Measurements from ENCODE around the gene BNIP3.

Gene BNIP3

GRCh38 chr10:131974034-131974817 lies 7.5 kb downstream of the BNIP3 start:
- H3K9me3 ChIP-seq (ENCODE audit: insufficient read depth, low read length) = no peaks in the 10 kb centered on the region
- peaks cover 41% of the 10 kb centered on the region for H3K79me2 ChIP-seq (ENCODE audit: low read length)
- H2AFZ ChIP-seq (ENCODE audit: low read depth, low read length) = no peak overlapping the region
- no peak overlapping the region for H3K4me3 ChIP-seq (ENCODE audit: low read length)
- no peaks in the 10 kb centered on the region for H3K27me3 ChIP-seq (ENCODE audit: low read depth, low read length)
- no peak overlapping the region for H3K9ac ChIP-seq (ENCODE audit: low read length)
- no peaks in the 10 kb centered on the region for H3K36me3 ChIP-seq (replicated peaks; ENCODE audit: low read depth, low read length)
- TF ChIP-seq CTCF (IDR thresholded peaks at IDR 0.05; ENCODE audit: low read depth, low read length) (no peak), EZH2phosphoT487 (IDR thresholded peaks at IDR 0.05; ENCODE audit: low read depth) (no peak)
- H3K4me2 ChIP-seq (ENCODE audit: low read length) = no peak overlapping the region
- H3K4me1 ChIP-seq (ENCODE audit: low read length) = no peaks in the 10 kb centered on the region
- H4K20me1 ChIP-seq (ENCODE audit: insufficient read depth, low read length) = peaks cover 22% of the 10 kb centered on the region; the same call in 1 of the 2 replicates
- H3K27ac ChIP-seq (ENCODE audit: low read length) = no peak overlapping the region

GRCh38 chr10:131973160-131973951 lies 8.4 kb downstream of the BNIP3 start:
- H4K20me1 ChIP-seq (ENCODE audit: insufficient read depth, low read length) = peaks cover 22% of the 10 kb centered on the region; the same call in 1 of the 2 replicates
- H3K27me3 ChIP-seq (ENCODE audit: low read depth, low read length) = no peaks in the 10 kb centered on the region
- no peaks in the 10 kb centered on the region for H3K4me1 ChIP-seq (ENCODE audit: low read length)
- H3K4me3 ChIP-seq (ENCODE audit: low read length) = no peak overlapping the region
- H3K36me3 ChIP-seq (replicated peaks; ENCODE audit: low read depth, low read length) = no peaks in the 10 kb centered on the region
- TF ChIP-seq CTCF (IDR thresholded peaks at IDR 0.05; ENCODE audit: low read depth, low read length) = no peak
- TF ChIP-seq EZH2phosphoT487 (IDR thresholded peaks at IDR 0.05; ENCODE audit: low read depth) = no peak
- no peak overlapping the region for H3K4me2 ChIP-seq (ENCODE audit: low read length)
- H3K27ac ChIP-seq (ENCODE audit: low read length) = no peak overlapping the region
- H2AFZ ChIP-seq (ENCODE audit: low read depth, low read length) = no peak overlapping the region
- no peaks in the 10 kb centered on the region for H3K9me3 ChIP-seq (ENCODE audit: insufficient read depth, low read length)
- H3K79me2 ChIP-seq (ENCODE audit: low read length) = peaks cover 32% of the 10 kb centered on the region
- H3K9ac ChIP-seq (ENCODE audit: low read length) = no peak overlapping the region

GRCh38 chr10:131972474-131973071 lies 9.2 kb downstream of the BNIP3 start:
- no peak for TF ChIP-seq CTCF (IDR thresholded peaks at IDR 0.05; ENCODE audit: low read depth, low read length)
- TF ChIP-seq EZH2phosphoT487 (IDR thresholded peaks at IDR 0.05; ENCODE audit: low read depth) = no peak
- H2AFZ ChIP-seq (ENCODE audit: low read depth, low read length) = no peak overlapping the region
- H3K27ac ChIP-seq (ENCODE audit: low read length) = no peak overlapping the region

GRCh38 chr10:131971591-131971990 lies 10.1 kb downstream of the BNIP3 start:
- Histone ChIP-seq H2AFZ (ENCODE audit: low read depth, low read length) (no peak overlapping the region), H4K20me1 (ENCODE audit: insufficient read depth, low read length) (peaks cover 17% of the 10 kb centered on the region; the same call in 1 of the 2 replicates), H3K4me1 (ENCODE audit: low read length) (no peaks in the 10 kb centered on the region), H3K27ac (ENCODE audit: low read length) (no peak overlapping the region), H3K36me3 (replicated peaks; ENCODE audit: low read depth, low read length) (no peaks in the 10 kb centered on the region), H3K27me3 (ENCODE audit: low read depth, low read length) (no peaks in the 10 kb centered on the region), H3K9me3 (ENCODE audit: insufficient read depth, low read length) (no peaks in the 10 kb centered on the region), H3K9ac (ENCODE audit: low read length) (no peak overlapping the region), H3K4me3 (ENCODE audit: low read length) (no peak overlapping the region), H3K79me2 (ENCODE audit: low read length) (peaks cover 18% of the 10 kb centered on the region), H3K4me2 (ENCODE audit: low read length) (no peak overlapping the region)
- no peak for TF ChIP-seq EZH2phosphoT487 (IDR thresholded peaks at IDR 0.05; ENCODE audit: low read depth)
- TF ChIP-seq CTCF (IDR thresholded peaks at IDR 0.05; ENCODE audit: low read depth, low read length) = no peak

More at GRCh38 chr10:131972474-131973071, 9.2 kb downstream of the BNIP3 start:
- no peaks in the 10 kb centered on the region for H3K9me3 ChIP-seq (ENCODE audit: insufficient read depth, low read length)
- no peak overlapping the region for H3K9ac ChIP-seq (ENCODE audit: low read length)
- no peaks in the 10 kb centered on the region for H3K36me3 ChIP-seq (replicated peaks; ENCODE audit: low read depth, low read length)
- peaks cover 27% of the 10 kb centered on the region for H3K79me2 ChIP-seq (ENCODE audit: low read length)
- peaks cover 22% of the 10 kb centered on the region; the same call in 1 of the 2 replicates for H4K20me1 ChIP-seq (ENCODE audit: insufficient read depth, low read length)
- no peak overlapping the region for H3K4me2 ChIP-seq (ENCODE audit: low read length)
- no peaks in the 10 kb centered on the region for H3K4me1 ChIP-seq (ENCODE audit: low read length)
- H3K4me3 ChIP-seq (ENCODE audit: low read length) = no peak overlapping the region
- H3K27me3 ChIP-seq (ENCODE audit: low read depth, low read length) = no peaks in the 10 kb centered on the region

Data from OCI-LY3 (cell line).